ENCODE data around the gene CD28.

CD28 gene

DNA sequence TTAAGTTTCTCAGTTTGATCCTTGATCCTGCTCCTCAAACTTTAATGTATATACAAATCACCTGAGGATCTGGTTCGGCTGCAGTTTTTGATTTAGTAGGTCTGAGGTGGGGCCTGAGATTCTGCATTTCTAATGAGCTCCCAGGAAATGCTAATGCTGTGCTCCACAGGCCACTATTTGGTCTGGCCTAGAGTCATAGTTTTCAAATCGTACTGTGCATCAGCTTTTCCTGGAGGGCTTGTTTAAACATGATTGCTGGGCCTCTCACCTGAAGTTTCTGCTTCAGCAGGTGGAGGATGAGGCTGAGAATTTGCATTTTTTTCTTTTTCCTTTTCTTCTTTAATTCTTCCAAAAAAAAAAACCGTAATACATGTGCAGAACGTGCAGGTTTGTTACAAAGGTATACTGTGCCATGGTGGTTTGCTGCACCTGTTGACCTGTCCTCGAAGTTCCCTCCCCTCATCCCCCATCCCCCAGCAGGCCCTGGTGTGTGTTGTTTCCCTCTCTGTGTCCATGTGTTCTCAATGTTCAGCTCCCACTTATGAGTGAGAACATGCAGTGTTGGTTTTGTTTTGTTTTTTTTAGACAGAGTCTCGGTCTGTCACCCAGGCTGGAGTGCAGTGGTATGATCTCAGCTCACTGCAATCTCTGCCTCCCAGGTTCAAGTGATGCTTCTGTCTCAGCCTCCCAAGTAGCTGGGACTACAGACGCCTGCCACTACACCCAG is 42.2 kb upstream of the CD28 start:
- no peak for DNase-seq (ENCODE audit: low read depth)
- no peak overlapping the region for H3K4me3 ChIP-seq (ENCODE audit: low read depth, low read length)
- TF ChIP-seq, protein P1, sequence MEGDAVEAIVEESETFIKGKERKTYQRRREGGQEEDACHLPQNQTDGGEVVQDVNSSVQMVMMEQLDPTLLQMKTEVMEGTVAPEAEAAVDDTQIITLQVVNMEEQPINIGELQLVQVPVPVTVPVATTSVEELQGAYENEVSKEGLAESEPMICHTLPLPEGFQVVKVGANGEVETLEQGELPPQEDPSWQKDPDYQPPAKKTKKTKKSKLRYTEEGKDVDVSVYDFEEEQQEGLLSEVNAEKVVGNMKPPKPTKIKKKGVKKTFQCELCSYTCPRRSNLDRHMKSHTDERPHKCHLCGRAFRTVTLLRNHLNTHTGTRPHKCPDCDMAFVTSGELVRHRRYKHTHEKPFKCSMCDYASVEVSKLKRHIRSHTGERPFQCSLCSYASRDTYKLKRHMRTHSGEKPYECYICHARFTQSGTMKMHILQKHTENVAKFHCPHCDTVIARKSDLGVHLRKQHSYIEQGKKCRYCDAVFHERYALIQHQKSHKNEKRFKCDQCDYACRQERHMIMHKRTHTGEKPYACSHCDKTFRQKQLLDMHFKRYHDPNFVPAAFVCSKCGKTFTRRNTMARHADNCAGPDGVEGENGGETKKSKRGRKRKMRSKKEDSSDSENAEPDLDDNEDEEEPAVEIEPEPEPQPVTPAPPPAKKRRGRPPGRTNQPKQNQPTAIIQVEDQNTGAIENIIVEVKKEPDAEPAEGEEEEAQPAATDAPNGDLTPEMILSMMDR (IDR thresholded peaks at IDR 0.05; ENCODE audit: low read depth, low read length, missing control alignments): no peak
- in situ Hi-C loops (cut with HindIII; ENCODE audit: low sequenced_read_pairs): no loop called here

DNA sequence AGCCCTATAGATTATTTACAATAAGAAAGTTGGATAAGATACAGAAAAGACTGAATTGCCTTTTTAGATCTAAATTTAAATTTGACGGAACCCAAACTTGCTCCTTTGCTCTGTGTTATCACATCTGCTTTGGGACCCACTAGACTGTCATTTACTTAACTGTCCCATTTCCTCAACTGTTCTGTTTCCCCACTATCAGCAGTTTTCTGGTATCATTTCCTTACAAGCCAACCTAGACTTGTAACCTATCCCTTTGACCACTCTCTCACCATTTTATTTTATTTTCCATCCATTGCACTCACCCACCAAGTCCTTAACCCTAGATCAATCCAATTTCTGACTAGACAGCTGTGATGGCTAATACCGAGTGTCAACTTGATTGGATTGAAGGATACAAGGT is 38.6 kb upstream of the CD28 start:
- no peak overlapping the region for H3K4me3 ChIP-seq (ENCODE audit: low read depth, low read length)
- in situ Hi-C loops (cut with HindIII; ENCODE audit: low sequenced_read_pairs): no loop called here
- TF ChIP-seq, protein P1 (IDR thresholded peaks at IDR 0.05; ENCODE audit: low read depth, low read length, missing control alignments): no peak
- DNase-seq (ENCODE audit: low read depth): no peak

DNA sequence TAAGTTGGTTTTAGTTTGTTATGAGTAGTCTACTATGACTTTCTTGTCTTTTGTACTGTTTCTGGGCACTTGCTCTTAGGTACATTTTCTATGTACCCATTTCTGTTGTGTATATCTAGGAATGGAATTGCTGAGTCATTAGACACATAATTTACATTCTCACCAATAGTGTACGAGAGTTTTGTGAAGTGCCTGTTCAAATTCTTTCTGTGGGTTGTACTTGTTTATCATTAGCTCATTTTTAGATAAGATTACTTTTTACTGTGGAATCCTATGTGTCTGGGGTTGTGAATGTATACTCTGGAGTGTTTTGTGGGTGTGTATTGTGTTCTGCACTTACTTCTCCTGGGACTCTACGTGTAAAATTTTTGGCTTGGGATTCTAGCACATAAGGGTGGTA is 36.6 kb upstream of the CD28 start:
- no peak for DNase-seq (ENCODE audit: low read depth)

DNA sequence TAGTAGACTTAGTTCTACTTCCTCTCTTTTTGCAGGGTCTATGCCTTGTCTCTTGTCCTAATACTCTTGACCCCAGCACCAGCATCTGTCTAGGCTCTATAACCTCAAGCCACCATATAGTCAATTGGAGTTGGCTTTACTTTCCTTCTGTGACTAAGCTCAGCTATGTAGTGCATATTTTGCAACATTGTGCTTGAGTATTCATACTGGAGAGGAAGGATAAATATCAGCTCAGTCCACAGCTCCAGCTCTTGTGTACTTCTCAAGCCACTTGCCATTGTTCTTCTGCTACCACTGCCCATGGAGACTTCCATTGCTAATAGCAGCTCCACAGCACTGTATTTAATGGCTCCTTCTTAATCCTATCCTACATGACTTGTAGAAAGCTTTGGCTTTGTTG is 35.5 kb upstream of the CD28 start:
- no peak for DNase-seq (ENCODE audit: low read depth)
- TF ChIP-seq, protein P1 (IDR thresholded peaks at IDR 0.05; ENCODE audit: low read depth, low read length, missing control alignments): no peak
- in situ Hi-C loops (cut with HindIII; ENCODE audit: low sequenced_read_pairs): no loop called here
- H3K4me3 ChIP-seq (ENCODE audit: low read depth, low read length): no peak overlapping the region

More for the DNA sequence above, 36.6 kb upstream of the CD28 start:
- in situ Hi-C loops (cut with HindIII; ENCODE audit: low sequenced_read_pairs): no loop called here
- H3K4me3 ChIP-seq (ENCODE audit: low read depth, low read length): no peak overlapping the region
- TF ChIP-seq, protein P1 (IDR thresholded peaks at IDR 0.05; ENCODE audit: low read depth, low read length, missing control alignments): no peak

DNA sequence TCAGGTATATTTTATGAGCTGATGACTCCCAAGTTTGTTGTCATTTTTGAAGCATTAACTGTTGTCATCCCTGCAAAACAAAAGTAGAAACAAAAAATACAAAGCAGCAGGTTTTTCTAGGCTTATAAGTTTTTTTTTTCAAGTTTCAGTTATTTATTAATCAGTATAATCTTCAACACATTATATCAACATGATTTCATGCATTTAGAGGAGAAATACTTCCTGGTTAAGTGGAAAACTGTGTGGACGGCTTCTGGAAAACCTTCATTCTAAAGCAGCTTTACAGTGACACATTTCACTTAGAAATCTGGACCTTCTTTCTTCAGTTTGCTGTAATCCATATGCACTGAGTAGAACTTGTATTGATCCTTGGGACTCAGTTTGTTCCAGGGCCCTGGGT is 34.6 kb upstream of the CD28 start:
- in situ Hi-C loops (cut with HindIII; ENCODE audit: low sequenced_read_pairs): no loop called here
- DNase-seq (ENCODE audit: low read depth): no peak
- no peak overlapping the region for H3K4me3 ChIP-seq (ENCODE audit: low read depth, low read length)
- TF ChIP-seq, protein P1 (IDR thresholded peaks at IDR 0.05; ENCODE audit: low read depth, low read length, missing control alignments): no peak

DNA sequence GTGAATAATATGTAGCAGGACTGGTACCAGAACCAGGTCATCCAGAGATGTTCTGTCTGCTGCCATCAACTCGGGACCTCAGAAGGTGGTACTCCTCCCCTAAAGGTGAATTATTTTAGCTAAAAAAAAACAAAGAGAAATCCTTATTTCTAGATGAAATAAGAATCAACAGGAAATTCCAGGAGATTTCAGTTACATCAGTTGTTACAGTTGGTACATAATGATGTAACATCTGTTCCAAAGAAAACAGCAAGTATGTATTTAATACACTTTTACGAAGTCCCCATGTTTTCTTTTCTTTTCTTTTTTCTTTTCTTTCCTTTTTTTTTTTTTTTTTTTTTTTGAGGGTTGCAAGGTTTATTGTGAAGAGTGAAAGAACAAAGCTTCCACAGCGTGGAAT is 33.6 kb upstream of the CD28 start:
- in situ Hi-C loops (cut with HindIII; ENCODE audit: low sequenced_read_pairs): no loop called here
- H3K4me3 ChIP-seq (ENCODE audit: low read depth, low read length): no peak overlapping the region
- DNase-seq (ENCODE audit: low read depth): no peak

More for the DNA sequence above, 33.6 kb upstream of the CD28 start:
- TF ChIP-seq, protein P1 (IDR thresholded peaks at IDR 0.05; ENCODE audit: low read depth, low read length, missing control alignments): no peak

All from astrocyte of the cerebellum (primary cell).